ENCODE measurements around the gene SOAT2. TPM values are rescaled to one million over a fixed set of nuclear protein-coding genes. Genes with fewer than 3 reads are reported as not detected.
"Not testable (repeated sequence)": the region's sequence is repeated elsewhere in the genome, so short reads cannot be mapped to it uniquely, and the experiment has no call there.

The SOAT2 gene
- total RNA-seq, 1 donor from 2014 or later = not detected

DNA sequence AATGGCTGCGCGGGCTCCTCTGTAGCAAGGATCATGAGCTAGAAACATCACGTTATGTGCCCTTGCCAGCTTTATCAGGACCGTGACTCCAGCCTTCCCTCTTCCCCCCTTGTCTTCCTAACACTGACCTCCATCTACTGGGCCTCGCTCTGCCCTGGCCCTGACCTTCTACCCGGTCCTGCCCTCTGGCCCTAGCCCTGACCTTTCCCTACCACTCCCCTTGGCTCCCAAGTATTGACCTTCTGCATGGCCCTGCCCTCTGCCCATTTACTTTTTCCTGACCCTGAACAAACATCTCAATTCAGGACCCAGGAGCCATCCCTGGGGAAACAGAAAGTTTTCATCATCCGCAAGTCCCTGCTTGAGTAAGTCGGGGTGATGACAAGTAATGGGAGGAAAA is 2.0 kb downstream of the SOAT2 start:
- no peak for DNase-seq (ENCODE audit: low read depth in 2 of 2)

DNA sequence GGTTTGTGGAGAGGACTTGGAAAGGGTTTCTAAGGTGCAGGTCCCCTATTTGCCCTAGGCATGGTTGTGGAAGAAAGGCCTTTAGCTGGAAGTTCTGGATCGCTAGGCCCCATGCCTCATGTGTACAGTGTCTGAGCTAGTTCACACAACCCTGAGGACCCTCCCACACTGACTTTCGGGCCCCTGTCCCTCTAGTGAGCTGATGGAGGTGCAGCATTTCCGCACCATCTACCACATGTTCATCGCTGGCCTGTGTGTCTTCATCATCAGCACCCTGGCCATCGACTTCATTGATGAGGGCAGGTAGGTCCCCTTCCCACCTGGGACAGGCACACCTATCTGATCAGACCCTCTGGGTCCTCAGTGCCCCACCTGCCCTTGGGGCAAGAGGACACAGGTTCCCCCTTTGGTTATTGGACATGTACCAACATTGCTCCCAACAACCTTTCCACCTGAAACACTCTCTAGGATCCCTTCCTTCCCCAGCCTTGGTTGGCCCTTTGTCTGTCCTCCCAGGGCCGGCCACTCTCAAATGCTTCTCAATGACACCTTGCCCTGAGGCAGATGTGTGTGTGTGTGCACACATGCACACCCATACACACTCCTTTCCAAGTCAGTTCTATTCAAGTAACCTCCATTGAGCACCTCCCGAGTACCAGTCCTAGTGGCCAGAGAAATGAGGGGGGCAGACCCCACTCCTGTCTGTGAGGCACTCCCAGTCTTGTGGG is 2.6 kb downstream of the SOAT2 start:
- DNase-seq (ENCODE audit: low read depth in 2 of 2) = no peak

DNA sequence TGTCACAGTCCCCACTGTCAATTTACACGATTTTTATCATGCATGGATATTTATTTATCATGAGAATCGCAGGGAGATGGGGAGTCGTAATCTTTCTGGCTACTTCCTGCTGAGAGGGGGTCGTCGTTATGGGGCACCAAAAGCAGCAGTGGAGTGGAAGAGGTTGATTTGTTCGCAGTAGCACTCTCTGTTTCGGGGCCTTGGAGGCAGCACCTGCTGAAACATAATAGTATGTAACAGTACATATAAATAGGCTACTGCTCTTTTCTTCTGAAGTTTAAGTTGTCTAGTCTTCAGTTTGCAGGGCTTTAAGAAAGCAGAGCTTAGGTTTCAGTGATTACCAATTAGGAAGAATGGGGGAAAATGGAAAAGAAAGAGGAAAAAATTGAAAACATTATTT is 3.8 kb downstream of the SOAT2 start:
- no peak for DNase-seq (ENCODE audit: low read depth in 2 of 2)

DNA sequence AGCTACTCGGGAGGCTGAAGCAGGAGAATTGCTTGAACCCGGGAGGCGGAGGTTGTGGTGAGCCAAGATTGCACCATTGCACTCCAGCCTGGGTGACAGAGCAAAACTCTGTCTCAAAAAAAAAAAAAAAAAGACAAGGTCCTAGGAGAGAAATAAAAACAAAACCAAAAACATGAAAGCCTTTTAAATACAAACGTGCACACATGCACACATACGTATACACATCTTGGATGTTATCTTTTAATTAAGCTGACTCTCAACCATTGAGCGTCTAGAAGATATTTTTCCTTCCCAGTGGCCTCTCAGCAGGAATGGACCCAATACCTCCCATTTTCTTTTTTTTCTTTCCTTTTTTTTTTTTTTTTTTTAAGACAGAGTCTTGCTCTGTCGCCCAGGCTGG is 9.1 kb downstream of the SOAT2 start:
- DNase-seq (ENCODE audit: low read depth in 2 of 2) = not testable (repeated sequence)

DNA sequence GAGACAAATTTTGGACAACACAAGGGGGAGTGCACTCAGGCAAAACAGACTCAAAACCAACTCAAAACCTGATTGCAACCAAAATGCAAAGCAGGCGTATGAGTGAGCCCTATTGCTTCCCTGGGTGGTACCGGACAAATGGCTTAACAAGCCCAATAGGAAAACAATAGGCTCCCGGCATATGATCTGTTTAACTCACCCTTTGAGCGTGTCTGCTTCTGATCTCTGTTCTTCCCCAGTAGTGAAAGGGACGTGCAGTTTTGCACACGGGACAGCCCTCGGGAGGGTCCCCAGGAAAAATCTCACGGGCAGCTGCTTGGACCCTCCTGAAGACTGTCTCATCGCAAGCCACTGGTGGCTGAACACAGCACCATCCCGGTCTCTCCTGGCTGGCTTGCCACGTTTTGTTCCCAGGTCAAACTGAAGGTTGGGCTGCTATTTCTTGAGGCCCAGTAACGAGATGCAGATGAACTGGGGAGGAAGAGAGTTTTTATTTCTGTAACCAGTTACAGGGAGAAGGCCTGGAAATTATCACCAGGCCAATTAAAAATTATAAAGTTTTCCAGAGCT is 9.9 kb downstream of the SOAT2 start:
- no peak for DNase-seq (ENCODE audit: low read depth in 2 of 2)

DNA sequence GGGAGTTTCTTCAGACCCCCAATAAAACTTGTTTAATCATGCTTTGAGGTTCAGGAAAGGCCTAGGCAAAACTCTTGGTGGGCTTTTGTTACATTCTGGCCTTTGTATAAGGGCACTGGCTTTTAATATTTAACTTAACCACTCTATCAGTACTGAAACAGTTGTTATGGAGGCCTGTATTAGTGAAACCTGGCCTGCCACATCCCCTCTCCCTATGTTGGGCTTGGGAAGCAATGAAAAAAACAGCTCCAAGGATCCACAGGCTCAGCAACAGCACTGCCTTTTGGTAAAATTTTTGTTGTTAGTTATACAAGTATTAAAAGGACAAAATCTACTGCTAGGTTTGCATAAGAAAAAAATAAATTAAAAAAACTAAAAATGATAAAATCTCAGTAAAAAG is 10.7 kb downstream of the SOAT2 start:
- DNase-seq (ENCODE audit: low read depth in 2 of 2) = no peak

DNA sequence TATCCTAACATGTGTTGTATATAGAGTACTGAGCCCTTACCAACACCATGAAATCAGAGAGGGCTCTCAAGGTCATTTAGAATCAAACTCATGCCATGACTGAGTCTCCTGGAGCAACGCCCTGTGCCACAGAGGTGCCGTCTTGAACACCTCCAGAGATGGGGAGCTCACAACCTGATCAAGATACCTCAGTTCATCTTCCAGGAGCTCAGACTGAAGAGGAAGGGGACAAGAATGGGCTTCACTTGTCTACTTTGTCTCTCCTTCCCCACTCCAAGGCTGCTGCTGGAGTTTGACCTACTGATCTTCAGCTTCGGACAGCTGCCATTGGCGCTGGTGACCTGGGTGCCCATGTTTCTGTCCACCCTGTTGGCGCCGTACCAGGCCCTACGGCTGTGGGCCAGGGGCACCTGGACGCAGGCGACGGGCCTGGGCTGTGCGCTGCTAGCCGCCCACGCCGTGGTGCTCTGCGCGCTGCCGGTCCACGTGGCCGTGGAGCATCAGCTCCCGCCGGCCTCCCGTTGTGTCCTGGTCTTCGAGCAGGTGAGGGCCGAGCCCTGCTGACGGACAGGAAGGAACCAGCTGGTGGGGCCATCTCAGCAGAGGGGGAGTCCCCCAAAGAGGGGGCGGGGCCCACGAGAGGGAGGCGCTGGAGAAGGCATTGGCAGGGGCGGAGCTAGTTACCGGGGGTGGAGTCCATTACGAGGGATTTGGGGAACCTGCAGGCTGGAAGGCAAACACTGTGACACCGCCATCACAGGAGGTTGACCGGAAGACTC is 12.0 kb downstream of the SOAT2 start:
- DNase-seq (ENCODE audit: low read depth in 2 of 2) = no peak

DNA sequence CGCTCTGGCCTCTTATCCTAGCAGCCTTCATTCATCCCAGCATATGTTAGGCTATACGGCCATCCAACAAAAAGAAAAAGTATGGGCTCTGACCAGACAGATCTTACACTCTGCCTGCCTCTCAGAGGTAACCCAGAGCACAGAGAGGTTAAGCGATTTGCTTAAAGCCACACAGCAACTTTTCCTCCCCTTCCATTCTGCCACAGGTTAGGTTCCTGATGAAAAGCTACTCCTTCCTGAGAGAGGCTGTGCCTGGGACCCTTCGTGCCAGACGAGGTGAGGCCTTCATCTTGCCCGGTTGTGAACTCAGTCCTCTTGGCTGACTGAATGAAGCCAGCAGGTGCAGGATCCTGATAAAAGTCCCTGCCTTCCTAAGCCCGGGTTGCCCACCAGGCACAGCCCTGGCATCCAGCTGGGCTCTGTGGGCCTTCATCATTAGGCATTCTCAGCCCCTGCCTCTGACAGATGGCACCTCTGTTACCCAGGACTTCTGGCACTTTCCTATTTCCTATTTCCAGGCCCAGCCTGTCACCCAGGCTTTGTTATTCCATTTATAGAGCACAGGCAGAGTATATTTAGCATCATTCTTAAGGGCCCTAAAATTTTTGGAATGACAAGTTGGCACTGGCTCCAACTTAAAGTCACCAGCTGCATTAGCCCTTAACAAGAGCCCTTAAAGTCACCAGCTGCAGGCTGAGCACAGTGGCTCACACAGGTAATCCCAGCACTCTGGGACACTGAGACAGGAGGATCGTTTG is 12.8 kb downstream of the SOAT2 start:
- no peak for DNase-seq (ENCODE audit: low read depth in 2 of 2)

DNA sequence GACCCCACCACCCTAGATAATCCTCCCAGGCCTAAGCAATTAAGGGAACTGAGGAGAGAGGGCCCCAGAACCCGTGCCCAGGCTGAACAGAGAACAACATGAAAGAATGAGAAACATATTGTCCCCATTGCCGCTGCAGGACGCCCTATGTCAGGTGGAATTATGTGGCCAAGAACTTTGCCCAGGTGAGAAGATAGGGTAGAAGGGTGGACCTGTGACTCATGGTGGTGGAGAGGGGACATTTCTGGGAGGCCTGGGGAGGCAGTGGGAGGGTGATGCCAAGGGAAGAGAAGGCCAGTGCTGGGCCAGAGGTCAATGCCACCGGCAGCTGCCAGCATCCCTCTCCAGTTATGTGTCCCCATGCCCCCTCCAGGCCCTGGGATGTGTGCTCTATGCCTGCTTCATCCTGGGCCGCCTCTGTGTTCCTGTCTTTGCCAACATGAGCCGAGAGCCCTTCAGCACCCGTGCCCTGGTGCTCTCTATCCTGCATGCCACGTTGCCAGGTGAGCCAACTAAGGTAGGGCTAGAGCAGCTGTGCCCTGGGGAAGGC is 15.5 kb downstream of the SOAT2 start:
- DNase-seq (ENCODE audit: low read depth in 2 of 2) = no peak

DNA sequence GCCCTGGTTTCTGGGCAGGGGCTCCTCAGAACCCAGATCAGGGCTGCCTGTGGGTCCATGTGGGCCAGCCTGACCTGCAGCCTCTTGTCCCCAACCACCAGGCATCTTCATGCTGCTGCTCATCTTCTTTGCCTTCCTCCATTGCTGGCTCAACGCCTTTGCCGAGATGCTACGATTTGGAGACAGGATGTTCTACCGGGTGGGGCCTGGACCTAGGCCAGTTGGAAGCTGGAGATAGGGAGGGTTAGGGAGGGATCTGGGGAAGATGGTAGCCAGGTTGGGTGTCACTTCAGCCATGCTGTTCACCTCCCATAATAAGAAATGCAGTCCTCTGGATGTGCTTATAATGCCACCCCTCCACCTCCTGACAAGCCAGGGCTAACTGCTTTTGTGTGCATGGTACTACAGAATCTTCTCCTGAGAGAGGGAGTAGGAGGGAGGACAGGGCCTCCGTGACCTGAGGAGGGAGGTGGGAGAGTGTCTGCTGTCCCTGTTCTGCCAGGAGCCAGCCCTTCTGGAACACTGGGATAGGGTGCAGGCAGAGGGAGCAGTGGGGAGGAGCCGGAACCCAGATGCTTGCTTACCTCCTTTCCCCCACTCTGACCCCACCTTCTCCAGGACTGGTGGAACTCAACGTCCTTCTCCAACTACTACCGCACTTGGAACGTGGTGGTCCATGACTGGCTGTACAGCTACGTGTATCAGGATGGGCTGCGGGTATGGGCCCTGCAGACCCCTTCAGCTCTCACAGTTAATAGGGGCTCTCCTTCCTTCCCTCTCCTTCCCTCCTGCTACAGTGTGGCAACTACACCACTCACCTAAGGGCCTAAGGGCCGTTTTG is 17.6 kb downstream of the SOAT2 start:
- no peak for DNase-seq (ENCODE audit: low read depth in 2 of 2)

DNA sequence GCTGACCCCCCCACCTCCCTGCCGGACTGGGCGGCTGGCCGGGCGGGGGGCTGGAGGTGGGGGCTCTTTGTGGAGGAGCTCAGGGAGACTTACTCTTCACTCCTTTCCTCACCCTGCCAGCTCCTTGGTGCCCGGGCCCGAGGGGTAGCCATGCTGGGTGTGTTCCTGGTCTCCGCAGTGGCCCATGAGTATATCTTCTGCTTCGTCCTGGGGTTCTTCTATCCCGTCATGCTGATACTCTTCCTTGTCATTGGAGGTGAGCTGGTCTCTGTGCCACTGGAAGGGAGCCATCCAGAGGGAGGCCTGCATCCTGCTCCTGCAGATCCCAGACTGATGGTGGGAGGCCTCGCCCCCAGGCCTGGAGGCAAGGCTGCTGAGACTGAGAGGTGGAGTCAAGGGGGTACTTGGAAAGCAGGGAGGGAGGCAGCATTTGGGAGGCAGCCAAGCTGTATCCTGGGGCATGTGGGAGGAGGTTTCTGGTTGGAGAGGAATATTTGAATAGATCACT is 19.7 kb downstream of the SOAT2 start:
- DNase-seq (ENCODE audit: low read depth in 2 of 2) = no peak

DNA sequence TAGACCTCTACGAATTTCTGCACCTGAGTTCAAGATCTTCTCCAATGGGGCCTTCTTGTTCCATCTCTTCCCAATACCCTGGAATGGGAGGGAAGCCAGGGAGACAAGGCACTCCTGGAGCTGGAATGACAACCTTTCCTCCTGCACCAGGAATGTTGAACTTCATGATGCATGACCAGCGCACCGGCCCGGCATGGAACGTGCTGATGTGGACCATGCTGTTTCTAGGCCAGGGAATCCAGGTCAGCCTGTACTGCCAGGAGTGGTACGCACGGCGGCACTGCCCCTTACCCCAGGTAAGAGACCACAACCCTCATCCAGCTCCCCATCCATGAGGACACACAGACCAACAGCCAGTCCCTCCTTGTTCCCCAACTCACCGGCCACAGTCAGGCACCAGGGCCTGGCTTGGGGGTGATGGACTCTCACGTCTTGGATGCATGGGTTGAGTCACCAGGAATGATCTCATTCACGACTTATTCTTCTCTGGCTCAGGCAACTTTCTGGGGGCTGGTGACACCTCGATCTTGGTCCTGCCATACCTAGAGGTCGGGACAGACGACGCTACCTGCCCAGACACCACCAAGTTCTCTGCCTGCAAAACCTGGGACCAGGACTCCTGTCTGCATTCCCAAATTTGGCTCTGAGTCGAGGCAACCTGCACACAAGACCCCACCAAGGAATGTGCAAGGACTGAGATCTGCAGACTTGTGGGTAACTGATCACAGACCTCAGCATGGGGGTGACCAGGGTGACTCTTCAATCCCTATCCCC is 20.5 kb downstream of the SOAT2 start:
- peak in 1 of 2 donors; percentile 21 for DNase-seq (ENCODE audit: low read depth in 2 of 2)

DNA sequence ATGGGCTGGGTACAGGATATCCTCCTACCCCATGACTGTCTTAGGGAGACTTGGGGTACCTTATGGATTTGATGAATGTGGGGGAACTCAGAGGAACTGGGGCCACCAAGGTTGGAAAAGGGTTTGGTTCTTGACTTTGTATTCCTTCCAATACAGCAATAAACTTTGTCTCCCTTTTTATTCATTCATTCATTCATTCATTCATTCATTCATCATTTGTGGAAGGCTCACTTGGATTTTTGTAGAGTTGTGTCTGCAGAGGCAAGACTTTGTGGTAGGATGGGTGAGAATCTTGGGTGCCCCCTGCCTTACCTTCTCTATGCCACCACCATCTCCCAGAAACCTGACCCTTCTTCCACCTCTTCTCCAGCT is 21.1 kb downstream of the SOAT2 start:
- no peak for DNase-seq (ENCODE audit: low read depth in 2 of 2)

DNA sequence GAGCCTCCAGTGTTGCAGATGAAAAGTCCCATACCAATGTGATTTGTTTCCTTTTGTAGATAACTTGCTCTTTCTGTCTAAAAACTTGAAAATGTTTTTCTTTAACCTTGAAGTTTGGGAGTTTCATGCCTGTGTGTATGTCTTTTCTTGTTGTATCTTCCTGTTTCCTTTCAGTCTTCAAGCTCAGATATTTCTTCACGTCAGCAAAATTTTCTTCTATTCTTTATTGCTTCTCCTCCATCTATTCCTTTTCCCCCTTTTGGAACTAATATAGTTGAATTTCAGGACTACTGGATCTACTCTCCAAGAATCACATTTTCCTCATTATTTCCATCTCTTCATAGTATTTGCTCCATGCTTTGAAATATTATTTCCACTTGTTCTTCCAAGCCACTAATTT is 23.9 kb downstream of the SOAT2 start:
- no peak for DNase-seq (ENCODE audit: low read depth in 2 of 2)

DNA sequence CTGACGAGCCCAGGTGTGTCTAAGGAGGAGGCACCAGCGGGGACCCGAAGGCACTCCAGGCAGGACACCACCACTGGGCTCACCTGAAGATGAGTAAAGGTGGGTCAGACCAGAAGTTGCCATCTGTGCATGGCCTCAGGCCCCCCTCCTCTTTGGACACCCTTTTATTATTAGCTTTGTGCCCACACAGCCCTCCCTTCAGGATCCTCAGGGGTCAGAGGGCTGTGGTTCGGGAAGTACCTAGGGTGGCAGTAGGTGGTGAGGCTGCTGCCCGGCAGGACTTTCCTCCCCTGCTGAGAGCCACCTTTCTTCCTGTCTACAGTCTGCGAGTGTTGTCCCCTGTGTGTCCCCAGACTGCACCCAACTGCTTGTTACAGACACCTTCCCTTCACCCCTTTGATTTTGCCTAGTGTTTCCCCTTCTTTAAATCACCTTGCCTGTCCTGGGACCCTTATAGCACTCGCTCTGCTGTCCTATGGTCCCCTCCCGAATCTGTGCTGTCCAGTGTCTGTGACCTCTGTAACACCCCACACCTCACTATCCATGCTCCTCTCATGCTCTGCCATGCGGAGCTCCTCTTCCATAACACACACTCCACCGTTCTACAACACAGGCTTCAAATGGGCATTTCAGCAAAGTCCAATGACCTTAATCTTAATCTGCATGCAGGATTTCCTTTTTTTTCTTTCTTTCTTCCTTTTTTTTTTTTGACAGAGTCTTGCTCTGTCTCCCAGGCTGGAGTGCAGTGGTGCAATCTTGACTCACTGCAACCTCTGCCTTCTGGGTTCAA is 25.7 kb downstream of the SOAT2 start:
- no peak for DNase-seq (ENCODE audit: low read depth in 2 of 2)

DNA sequence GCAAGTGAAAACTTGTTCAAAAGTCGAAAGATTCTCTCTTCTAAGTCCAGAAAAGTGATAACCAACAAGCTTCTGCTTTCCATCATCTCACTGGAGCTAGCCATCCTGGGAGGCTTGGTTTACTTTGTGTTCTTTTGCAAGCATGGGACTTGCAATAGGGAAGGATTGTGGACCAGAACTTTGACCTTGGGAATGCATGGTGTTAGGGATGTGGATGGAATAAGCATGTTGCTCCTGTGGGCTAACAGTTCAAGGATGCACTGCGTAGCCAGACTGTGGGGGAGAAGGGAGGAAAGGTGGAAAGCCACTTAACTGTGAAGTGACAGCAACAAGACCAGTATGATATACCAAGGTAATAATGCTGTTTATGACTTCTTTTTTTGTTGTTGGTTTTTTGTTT is 28.6 kb downstream of the SOAT2 start:
- no peak for DNase-seq (ENCODE audit: low read depth in 2 of 2)

DNA sequence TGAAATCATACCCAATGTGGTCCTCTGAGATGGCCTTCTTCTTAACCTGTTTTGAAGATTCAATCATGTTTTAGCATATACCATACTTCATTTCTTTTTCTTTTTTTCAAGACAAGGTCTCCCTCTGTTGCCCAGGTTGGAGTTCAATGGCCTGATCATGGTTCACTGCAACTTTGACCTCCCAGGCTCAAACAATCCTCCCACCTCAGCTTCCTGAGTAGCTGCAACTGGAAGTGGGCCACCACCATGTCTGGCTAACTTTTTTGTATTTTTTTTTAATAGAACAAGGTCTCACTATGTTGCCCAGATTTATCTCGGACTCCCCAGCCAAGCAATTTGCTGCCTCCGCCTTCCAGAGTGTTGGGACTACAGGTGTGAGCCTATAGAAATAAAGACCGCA is 30.4 kb downstream of the SOAT2 start:
- no peak for DNase-seq (ENCODE audit: low read depth in 2 of 2)

DNA sequence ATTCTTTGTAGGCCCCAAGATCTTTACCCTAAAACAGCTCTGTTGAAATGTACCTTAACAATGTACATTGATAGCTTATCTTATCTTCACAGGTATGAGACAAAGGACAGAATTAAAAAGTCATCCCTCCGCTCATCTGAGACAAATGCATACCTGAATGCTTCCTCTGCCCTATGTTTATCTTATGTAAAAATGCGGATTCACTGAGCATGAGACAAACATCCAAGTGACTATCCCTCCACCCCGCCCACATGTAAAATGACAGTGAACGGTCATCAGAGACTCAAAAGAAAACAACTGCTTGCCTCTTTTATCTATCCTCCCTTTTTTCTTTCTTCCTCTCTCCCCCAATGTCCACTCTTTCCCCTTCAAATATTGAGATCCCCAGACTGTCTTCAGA is 40.1 kb downstream of the SOAT2 start:
- no peak for DNase-seq (ENCODE audit: low read depth in 2 of 2)
